Activated T-helper 2 cell treated with anti-CD3 and anti-CD28 coated beads, Interferon-gamma antibody, Interleukin-2, Interleukin-4, amounts not matched to agents 10 μg/mL and 5 μg/mL and 100 μg/mL, durations not matched to agents 14 hours and 24 hours and 36 hours (primary cell): ENCODE results near the gene YIPF3. TPM values are rescaled to one million over a fixed set of nuclear protein-coding genes. Genes with fewer than 3 reads are reported as not detected.
A peak's percentile ranks its signal among the peaks of the same experiment; 100 is the strongest.
"Not testable (repeated sequence)": the region's sequence is repeated elsewhere in the genome, so short reads cannot be mapped to it uniquely, and the experiment has no call there.

Source experiments
- DNase-seq: peaks from one replicate; pipeline ENCODE4 v3.0.0; 2021; ENCODE audit warnings: low spot score
- H3K27ac Mint-ChIP-seq: one replicate; pipeline ENCODE4 v1.8.0; 2021; ENCODE audit warnings: mixed read lengths
- H3K27me3 Mint-ChIP-seq: one replicate; pipeline ENCODE4 v1.8.0; 2021; ENCODE audit warnings: low read depth, mixed read lengths
- H3K36me3 Mint-ChIP-seq: one replicate; pipeline ENCODE4 v1.8.0; 2021; ENCODE audit warnings: low read depth, mixed read lengths
- H3K4me1 Mint-ChIP-seq: one replicate; pipeline ENCODE4 v1.8.0; 2021; ENCODE audit warnings: low read depth, mixed read lengths
- H3K4me3 Mint-ChIP-seq: one replicate; pipeline ENCODE4 v1.8.0; 2021; ENCODE audit warnings: low read depth, mild to moderate bottlenecking, moderate library complexity, mixed read lengths
- H3K9me3 Mint-ChIP-seq: one replicate; pipeline ENCODE4 v1.8.0; 2021; ENCODE audit warnings: mixed read lengths
- intact Hi-C: fragments of 100-400 bp; cut with micrococcal nuclease; formaldehyde crosslinking; loops from one replicate; pipeline ENCODE4 v1.15.1; 2023
- total RNA-seq: library from RNA; stranded (reverse); gene quantifications from 2 replicates; pipeline ENCODE4 v1.2.3, GENCODE V29; 2022

Gene YIPF3
- total RNA-seq, 1 donor from 2014 or later: 59.0 TPM

- Mint-ChIP-seq H3K4me1 (peaks cover 10% of the 10 kb centered on the region), H3K4me3 (no peak overlapping the region), H3K9me3 (no peaks in the 10 kb centered on the region), H3K27ac (no peak overlapping the region), H3K27me3 (peaks cover 17% of the 10 kb centered on the region), H3K36me3 (peaks cover 34% of the 10 kb centered on the region)
- intact Hi-C loops: loop anchor here (1.0 kb wide), 3 partner anchors 53 to 244 kb away; no protein-coding TSS in a partner anchor
- peak; percentile 74 for DNase-seq
These were observed 9.9 kb downstream of the YIPF3 start for GRCh38 chr6:43506667-43507471.

GRCh38 chr6:43506171-43506570 lies 10.6 kb downstream of the YIPF3 start:
- H3K4me1 Mint-ChIP-seq: peaks cover 9% of the 10 kb centered on the region
- H3K36me3 Mint-ChIP-seq: peaks cover 34% of the 10 kb centered on the region
- no peaks in the 10 kb centered on the region for H3K9me3 Mint-ChIP-seq
- intact Hi-C loops: loop anchor here (1.0 kb wide), 3 partner anchors 52 to 243 kb away; no protein-coding TSS in a partner anchor
- no peak overlapping the region for H3K4me3 Mint-ChIP-seq
- no peak for DNase-seq
- no peak overlapping the region for H3K27ac Mint-ChIP-seq
- H3K27me3 Mint-ChIP-seq: peaks cover 17% of the 10 kb centered on the region

GRCh38 chr6:43505718-43506117 lies 11.0 kb downstream of the YIPF3 start:
- H3K4me1 Mint-ChIP-seq: peaks cover 9% of the 10 kb centered on the region
- H3K27me3 Mint-ChIP-seq: peaks cover 17% of the 10 kb centered on the region
- no peak overlapping the region for H3K4me3 Mint-ChIP-seq
- no peak for DNase-seq
- H3K27ac Mint-ChIP-seq: no peak overlapping the region
- H3K9me3 Mint-ChIP-seq: no peaks in the 10 kb centered on the region
- peaks cover 34% of the 10 kb centered on the region for H3K36me3 Mint-ChIP-seq
- intact Hi-C loops: loop anchor here (1.0 kb wide), 3 partner anchors 51 to 242 kb away; no protein-coding TSS in a partner anchor

DNA sequence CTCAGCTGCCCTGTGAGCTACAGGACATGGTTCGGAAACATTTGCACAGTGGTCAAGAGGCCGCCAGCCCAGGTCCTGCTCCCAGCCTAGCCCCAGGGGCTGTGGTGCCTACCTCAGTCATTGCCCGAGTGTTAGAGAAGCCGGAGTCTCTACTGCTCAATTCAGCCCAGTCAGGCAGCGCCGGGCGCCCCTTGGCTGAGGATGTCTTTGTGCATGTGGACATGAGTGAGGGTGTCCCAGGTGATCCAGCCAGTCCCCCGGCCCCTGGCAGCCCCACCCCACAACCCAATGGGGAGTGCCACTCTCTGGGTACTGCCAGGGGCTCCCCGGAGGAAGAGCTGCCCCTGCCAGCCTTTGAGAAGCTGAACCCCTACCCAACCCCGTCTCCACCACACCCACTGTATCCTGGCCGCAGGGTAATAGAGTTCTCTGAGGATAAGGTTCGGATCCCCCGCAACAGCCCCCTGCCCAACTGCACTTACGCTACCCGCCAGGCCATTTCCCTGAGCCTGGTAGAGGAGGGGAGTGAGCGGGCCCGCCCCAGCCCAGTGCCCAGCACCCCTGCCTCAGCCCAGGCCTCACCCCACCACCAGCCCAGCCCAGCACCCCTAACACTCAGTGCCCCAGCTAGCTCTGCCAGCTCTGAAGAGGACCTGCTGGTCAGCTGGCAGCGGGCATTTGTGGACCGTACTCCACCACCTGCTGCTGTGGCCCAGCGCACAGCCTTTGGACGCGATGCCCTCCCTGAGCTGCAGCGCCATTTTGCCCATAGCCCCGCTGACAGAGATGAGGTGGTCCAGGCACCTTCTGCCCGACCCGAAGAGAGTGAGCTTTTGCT lies 11.8 kb downstream of the YIPF3 start:
- H3K4me1 Mint-ChIP-seq: peaks cover 9% of the 10 kb centered on the region
- DNase-seq: no peak
- H3K9me3 Mint-ChIP-seq: no peaks in the 10 kb centered on the region
- peaks cover 17% of the 10 kb centered on the region for H3K27me3 Mint-ChIP-seq
- intact Hi-C loops: no loop called here
- peaks cover 36% of the 10 kb centered on the region for H3K36me3 Mint-ChIP-seq
- no peak overlapping the region for H3K4me3 Mint-ChIP-seq
- H3K27ac Mint-ChIP-seq: no peak overlapping the region

- Mint-ChIP-seq H3K27me3 (peaks cover 8% of the 10 kb centered on the region), H3K4me1 (peaks cover 5% of the 10 kb centered on the region), H3K36me3 (peaks cover 44% of the 10 kb centered on the region), H3K9me3 (no peaks in the 10 kb centered on the region), H3K4me3 (no peak overlapping the region), H3K27ac (no peak overlapping the region)
- no peak for DNase-seq
- intact Hi-C loops: no loop called here
These were observed 13.3 kb downstream of the YIPF3 start for GRCh38 chr6:43503443-43503842.

GRCh38 chr6:43502666-43503065 lies 14.1 kb downstream of the YIPF3 start:
- intact Hi-C loops: no loop called here
- peaks cover 5% of the 10 kb centered on the region for H3K4me1 Mint-ChIP-seq
- peaks cover 48% of the 10 kb centered on the region for H3K36me3 Mint-ChIP-seq
- no peak for DNase-seq
- peaks cover 3% of the 10 kb centered on the region for H3K27me3 Mint-ChIP-seq
- no peak overlapping the region for H3K4me3 Mint-ChIP-seq
- H3K27ac Mint-ChIP-seq: no peak overlapping the region
- H3K9me3 Mint-ChIP-seq: no peaks in the 10 kb centered on the region

GRCh38 chr6:43500921-43501320 lies 15.8 kb downstream of the YIPF3 start:
- Mint-ChIP-seq H3K36me3 (peaks cover 46% of the 10 kb centered on the region), H3K27me3 (no peaks in the 10 kb centered on the region), H3K9me3 (no peaks in the 10 kb centered on the region), H3K4me3 (no peak overlapping the region), H3K4me1 (no peaks in the 10 kb centered on the region), H3K27ac (no peak overlapping the region)
- intact Hi-C loops: no loop called here
- no peak for DNase-seq

DNA sequence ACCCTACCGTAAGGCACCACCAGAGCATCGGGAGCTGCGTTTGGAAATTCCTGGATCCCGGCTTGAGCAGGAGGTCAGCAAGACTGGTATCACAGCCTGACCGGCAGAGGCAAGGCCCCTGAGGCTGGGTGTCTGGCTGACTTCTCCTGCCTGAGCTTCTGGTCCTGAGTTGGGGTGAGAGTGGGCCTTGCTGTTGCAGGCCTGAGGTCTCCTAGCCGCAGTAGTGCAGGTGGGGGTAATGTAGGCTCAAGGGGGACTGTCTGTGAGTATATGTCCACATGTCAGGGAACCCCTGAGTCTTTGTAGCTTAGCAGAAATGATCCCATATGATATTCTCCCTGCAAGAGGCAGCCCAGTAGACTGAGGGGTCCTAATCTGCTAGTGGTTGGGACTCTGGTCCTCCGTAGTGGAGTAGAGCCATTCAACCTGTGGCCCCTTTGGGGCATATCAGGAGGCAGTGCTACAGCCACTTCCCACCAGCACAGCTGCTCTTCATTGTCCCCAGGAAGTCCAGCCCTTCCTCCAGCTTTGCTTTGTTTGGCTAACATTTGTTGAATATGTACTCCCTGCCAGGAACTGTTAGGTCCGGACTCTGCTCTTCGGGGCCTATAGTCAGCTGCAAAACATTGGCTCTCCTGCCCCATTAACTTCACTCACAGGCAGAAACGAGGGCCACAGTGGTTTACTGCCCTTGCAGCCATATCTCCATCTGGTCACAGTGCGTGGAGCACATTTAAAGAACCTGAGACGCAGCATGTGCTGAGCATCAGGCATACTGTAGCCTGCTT lies 17.5 kb downstream of the YIPF3 start:
- Mint-ChIP-seq H3K9me3 (no peaks in the 10 kb centered on the region), H3K27me3 (no peaks in the 10 kb centered on the region), H3K4me3 (no peak overlapping the region), H3K4me1 (peaks cover 4% of the 10 kb centered on the region), H3K27ac (no peak overlapping the region), H3K36me3 (peaks cover 46% of the 10 kb centered on the region)
- intact Hi-C loops: no loop called here
- DNase-seq: no peak

DNA sequence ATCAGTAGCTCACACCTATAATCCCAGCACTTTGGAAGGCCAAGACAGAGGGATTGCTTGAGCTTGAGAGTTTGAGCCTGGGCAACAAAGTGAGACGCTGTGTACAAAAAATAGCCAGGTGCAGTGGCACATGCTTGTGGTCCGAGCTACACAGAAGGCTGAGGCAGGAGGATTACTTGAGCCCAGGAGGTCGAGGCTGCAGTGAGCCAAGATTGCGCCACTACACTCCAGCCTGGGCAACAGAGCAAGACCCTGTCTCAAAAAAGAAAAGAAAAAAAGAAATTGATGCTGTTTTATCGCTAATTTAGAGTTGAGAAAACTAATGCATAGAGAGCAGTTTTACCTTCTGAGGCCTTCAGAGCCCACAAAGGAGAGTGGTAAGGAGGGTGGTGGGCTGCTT lies 18.4 kb downstream of the YIPF3 start:
- H3K27ac Mint-ChIP-seq, intact Hi-C loops, H3K4me1 Mint-ChIP-seq, DNase-seq, H3K4me3 Mint-ChIP-seq, H3K9me3 Mint-ChIP-seq, H3K27me3 Mint-ChIP-seq: not testable (repeated sequence)
- peaks cover 40% of the 10 kb centered on the region for H3K36me3 Mint-ChIP-seq

DNA sequence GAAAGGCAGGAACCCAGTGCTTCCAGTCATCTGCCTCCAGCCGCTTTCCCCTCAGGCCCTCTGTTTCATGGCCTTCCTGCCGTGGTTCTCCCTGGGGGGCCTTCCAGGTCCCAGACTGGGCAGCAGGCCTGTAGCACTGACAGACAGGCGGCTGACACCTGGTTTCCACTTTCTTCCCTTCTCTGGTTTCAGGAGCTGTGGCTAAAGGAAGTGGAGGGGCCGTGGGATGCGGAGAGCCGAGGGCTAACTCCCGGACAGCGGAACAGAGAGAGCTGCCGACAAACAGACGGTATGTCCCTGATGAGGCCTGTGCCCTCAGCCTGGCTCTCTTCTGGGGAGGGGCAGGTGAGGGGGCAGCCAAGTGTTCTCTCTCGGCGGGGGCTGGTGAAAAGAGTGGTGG lies 19.0 kb downstream of the YIPF3 start:
- no peak overlapping the region for H3K4me3 Mint-ChIP-seq
- H3K27ac Mint-ChIP-seq: no peak overlapping the region
- H3K27me3 Mint-ChIP-seq: no peaks in the 10 kb centered on the region
- no peak for DNase-seq
- H3K9me3 Mint-ChIP-seq: no peaks in the 10 kb centered on the region
- intact Hi-C loops: no loop called here
- peaks cover 34% of the 10 kb centered on the region for H3K36me3 Mint-ChIP-seq
- peaks cover 7% of the 10 kb centered on the region for H3K4me1 Mint-ChIP-seq

- DNase-seq: no peak
- H3K9me3 Mint-ChIP-seq: no peaks in the 10 kb centered on the region
- H3K4me3 Mint-ChIP-seq: no peak overlapping the region
- no peak overlapping the region for H3K27ac Mint-ChIP-seq
- intact Hi-C loops: no loop called here
- H3K4me1 Mint-ChIP-seq: peaks cover 7% of the 10 kb centered on the region
- H3K36me3 Mint-ChIP-seq: peaks cover 30% of the 10 kb centered on the region
- no peaks in the 10 kb centered on the region for H3K27me3 Mint-ChIP-seq
These were observed 19.7 kb downstream of the YIPF3 start for GRCh38 chr6:43497129-43497396.

GRCh38 chr6:43496370-43497128 lies 20.2 kb downstream of the YIPF3 start:
- H3K36me3 Mint-ChIP-seq: peaks cover 25% of the 10 kb centered on the region
- intact Hi-C loops: no loop called here

More at GRCh38 chr6:43496370-43497128, 20.2 kb downstream of the YIPF3 start:
- Mint-ChIP-seq H3K9me3 (no peaks in the 10 kb centered on the region), H3K4me1 (peaks cover 7% of the 10 kb centered on the region), H3K4me3 (no peak overlapping the region), H3K27me3 (no peaks in the 10 kb centered on the region), H3K27ac (no peak overlapping the region)
- DNase-seq: no peak
